GM20000 (cell line): Measurements from ENCODE around the gene TJP3.
A peak's percentile ranks its signal among the peaks of the same experiment; 100 is the strongest.

Experiments used
- DNase-seq: peaks from one replicate; pipeline ENCODE4 v3.0.0; 2012; ENCODE audit warnings: low spot score
- CTCF ChIP-seq: IDR thresholded peaks from 2 replicates; pipeline ENCODE4 v1.5.1; 2012; ENCODE audit warnings: mild to moderate bottlenecking, control low read depth; ENCODE audit errors: extremely low read depth, missing control alignments

TJP3 gene

DNA sequence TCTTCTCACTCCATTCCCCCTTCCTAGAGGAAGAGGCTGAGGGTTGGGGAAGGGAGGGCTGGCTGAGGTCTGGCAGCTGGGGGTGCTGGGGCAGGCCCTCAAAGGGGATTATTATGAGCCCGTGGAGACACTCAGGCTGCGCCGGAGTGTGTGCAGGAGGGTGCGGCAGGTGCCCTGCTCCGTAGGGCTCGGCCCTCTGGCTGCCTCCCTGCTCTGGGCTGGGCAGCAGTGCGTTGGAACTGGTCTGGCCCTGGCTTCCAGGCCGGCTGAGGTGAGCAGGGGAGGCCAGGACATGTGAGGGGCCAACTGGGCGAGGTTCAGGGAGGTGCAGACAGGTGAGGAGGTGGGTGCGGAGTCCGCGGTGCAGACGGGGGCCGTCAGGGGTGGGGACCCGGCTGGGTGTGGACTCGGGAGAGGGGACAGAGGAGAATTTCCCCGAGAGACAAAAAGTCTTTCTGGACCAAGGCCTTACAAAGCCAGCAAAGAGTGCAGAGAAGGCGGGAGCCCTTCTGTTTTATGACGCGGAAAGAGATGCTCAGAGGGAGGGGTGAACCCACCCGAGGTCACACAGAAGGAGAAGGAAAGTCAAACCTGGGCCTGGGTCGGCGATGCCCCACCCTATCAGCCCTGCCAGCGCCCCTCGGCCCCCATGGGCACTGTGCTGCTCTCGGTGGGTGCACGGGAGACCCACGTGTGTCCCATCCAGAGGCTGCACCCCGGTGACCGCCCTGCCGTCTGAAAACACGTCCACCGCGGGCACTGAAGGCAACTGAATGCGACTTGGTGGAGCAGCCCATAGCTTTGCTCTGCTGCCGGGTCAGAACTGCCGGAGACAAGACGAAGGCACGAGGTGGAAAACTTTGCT lies 38.9 kb upstream of the TJP3 start:
- DNase-seq = no peak
- TF ChIP-seq CTCF = no peak

DNA sequence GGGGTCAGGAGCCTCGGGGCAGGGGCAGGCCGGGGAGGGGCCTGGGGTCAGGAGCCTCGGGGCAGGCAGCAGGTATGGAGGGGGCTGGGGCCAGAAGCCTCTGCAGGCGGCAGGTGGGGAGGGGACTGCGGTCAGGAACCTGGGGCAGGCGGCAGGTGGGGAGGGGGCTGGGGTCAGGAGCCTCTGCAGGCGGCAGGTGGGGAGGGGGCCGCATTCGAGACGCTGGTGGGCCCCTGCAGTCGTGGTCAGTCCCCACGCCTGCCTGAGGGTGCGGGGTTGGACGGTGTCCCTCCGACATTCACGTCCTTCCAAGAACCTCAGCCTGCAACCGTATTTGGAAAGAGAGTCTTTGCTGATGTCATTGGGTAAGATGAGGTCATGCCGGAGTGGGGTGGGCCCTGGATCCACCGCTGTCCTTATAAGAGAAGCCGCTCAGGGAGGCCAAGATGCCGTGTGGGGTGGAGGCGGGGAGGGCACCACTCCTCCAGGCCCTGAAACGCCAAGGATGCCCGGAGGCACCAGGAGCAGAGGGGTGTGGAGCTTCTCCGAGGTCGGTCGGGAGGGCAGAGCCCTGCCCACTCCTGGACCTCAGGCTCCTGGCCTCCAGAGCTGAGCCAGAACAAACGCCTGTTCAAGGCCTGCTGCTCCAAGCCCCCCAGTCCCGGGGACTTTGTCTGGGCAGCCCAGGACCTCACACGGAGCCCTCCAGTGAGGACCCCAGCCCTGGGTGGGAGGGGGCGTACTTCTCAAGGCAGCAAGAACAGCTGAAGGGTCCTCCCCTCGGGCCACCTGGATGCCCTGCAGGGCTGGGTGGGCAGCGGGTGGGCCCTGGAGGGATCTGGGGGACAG lies 38.0 kb upstream of the TJP3 start:
- TF ChIP-seq CTCF = no peak
- DNase-seq = no peak

- DNase-seq = peak; percentile 93
- no peak for TF ChIP-seq CTCF
Observed at GRCh38 chr19:3670796-3671679, 37.1 kb upstream of the TJP3 start.

- no peak for TF ChIP-seq CTCF
- DNase-seq = peak; percentile 74
Observed at GRCh38 chr19:3671680-3672574, 36.3 kb upstream of the TJP3 start.

DNA sequence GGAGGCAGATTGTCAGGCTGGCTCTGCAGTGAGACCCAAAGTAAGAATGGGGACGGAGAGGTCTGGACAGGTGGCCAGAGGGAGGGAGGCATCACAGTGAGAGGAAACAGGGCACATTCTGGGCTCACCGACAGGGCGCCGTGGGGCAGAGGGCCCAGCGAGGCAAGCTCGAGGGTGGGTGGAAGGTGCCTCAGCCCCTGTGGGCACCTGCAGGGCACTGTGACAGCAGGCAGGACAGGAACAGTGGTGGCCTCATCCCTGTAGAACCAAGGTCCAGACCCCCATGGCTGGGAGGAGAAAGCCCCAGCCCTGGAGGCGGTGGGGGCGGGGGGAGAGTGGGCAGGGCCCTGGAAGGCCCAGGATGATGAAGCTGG lies 35.6 kb upstream of the TJP3 start:
- no peak for DNase-seq
- TF ChIP-seq CTCF = no peak

- DNase-seq = no peak
- TF ChIP-seq CTCF = no peak
Observed at GRCh38 chr19:3672993-3673392, 35.2 kb upstream of the TJP3 start.
